ENCODE measurements around the gene COG2.
"Not testable (repeated sequence)": the region's sequence is repeated elsewhere in the genome, so short reads cannot be mapped to it uniquely, and the experiment has no call there.

The COG2 gene

GRCh38 chr1:230713915-230714764, 71.9 kb downstream of the COG2 start, which contains the start of gene AGT:
Gene AGT, minus strand, starts transcription at chr1:230714122. Its CDS starts 3,299 bp downstream, at chr1:230710823.
- FAIRE-seq (no peak), DNase-seq (ENCODE audit: insufficient read length, low spot score) (no peak)
- no peak for TF ChIP-seq CTCF (IDR thresholded peaks at IDR 0.05; ENCODE audit: insufficient read depth, missing control alignments)

DNA sequence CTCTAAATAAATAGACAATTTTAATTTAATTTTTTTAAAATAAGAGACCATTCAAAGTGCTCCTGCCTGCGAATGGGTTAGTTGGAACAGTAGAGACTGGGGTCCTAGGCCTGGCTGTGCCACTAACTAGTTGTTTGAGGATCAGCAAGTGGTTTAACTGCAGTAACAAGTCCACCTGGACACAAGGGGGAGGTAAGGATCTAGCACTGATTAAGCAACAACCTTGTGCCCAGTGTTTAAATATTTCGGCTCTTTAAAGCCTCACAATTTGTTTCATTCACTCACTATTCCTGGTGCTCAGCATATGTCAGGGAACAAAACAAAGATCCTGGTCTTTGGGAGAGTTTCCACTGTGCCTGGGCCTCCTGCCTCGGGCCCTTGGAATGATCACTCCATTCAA, 73.2 kb downstream of the COG2 start:
- FAIRE-seq: no peak

DNA sequence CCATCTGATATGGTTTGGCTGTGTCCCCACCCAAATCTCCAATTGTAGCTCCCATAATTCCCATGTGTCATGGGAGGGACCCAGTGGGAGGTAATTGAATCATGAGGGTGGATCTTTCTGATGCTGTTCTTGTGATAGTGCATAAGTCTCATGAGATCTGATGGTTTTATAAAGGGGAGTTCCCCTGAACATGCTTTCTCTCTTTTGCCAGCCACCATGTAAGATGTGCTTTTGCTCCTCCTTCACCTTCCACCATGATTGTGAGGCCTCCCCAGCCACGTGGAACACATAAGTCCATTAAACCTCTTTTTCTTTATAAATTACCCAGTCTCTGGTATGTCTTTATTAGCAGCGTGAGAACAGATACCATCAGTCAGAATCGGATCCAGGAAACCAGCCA, 74.2 kb downstream of the COG2 start:
- DNase-seq (ENCODE audit: insufficient read length, low spot score); FAIRE-seq: not testable (repeated sequence)

More for the DNA sequence above, 73.2 kb downstream of the COG2 start:
- no peak for DNase-seq (ENCODE audit: insufficient read length, low spot score)
- no peak for TF ChIP-seq CTCF (IDR thresholded peaks at IDR 0.05; ENCODE audit: insufficient read depth, missing control alignments)

DNA sequence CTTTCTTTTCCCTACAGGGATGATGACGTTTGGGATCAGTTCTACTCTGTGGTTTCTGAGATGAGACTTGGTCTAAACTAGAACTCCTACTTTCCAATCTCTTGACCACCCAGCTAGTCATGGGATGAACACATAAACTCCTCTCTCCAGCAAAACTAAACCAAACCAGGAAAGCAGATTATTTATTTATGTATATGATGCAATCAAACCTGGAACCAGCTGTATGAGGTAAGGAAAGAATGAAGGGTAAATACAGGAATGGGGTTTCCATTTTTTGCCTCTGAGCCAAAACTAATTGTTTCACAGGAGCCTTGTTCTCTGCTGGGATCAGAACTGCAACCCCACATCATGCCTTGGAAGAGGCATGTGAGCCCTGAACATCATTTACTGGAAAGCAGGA, 75.0 kb downstream of the COG2 start:
- DNase-seq (ENCODE audit: insufficient read length, low spot score) (no peak), FAIRE-seq (no peak)
- no peak for TF ChIP-seq CTCF (IDR thresholded peaks at IDR 0.05; ENCODE audit: insufficient read depth, missing control alignments)

GRCh38 chr1:230721849-230722522, 79.7 kb downstream of the COG2 start:
- DNase-seq (ENCODE audit: insufficient read length, low spot score); FAIRE-seq: not testable (repeated sequence)

- no peak for TF ChIP-seq CTCF (IDR thresholded peaks at IDR 0.05; ENCODE audit: insufficient read depth, missing control alignments)
- FAIRE-seq (no peak), DNase-seq (ENCODE audit: insufficient read length, low spot score) (no peak)
These were observed 83.2 kb downstream of the COG2 start for GRCh38 chr1:230725256-230726012.

DNA sequence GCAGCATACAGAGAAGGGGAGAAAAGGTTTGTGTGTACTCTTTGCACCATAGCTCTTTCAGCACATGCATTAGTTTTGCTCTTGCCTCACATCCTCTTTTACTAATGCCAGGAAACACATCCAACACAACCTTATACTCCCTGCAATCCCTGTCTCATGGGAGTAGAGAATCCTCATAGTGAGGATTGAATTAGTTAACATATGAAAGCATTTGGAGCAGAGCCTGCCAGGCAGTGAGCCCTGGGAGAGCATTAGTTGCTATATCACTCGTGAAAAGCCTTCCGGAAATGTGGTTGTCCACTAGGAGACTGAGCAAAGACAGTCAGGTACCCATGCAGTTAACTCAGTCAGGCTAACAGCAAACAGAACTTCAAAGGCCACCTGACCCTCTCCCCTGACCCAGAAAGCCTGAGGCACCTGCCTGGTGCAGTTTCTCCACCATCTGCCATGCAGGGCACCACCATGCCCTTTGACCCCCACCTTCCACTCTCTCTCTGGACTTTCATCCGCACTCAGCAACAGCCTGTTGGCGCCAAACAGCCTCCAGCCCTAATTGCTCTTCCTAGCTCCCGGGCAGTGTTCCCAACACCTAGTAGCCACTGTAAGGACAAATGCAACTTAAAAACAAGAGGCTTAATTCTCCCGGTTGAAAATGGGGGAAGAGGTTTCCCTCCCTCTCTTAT, 86.6 kb downstream of the COG2 start:
- no peak for TF ChIP-seq CTCF (IDR thresholded peaks at IDR 0.05; ENCODE audit: insufficient read depth, missing control alignments)
- FAIRE-seq (no peak), DNase-seq (ENCODE audit: insufficient read length, low spot score) (no peak)
